ENCODE data around the gene ANKRD33B.
"Not testable (repeated sequence)": the region's sequence is repeated elsewhere in the genome, so short reads cannot be mapped to it uniquely, and the experiment has no call there.

The ANKRD33B gene

GRCh38 chr5:10542055-10542550 lies 21.8 kb upstream of the ANKRD33B start:
- Mint-ChIP-seq H3K4me1 (peaks cover 14% of the 10 kb centered on the region), H3K4me3 (no peak overlapping the region), H3K36me3 (no peaks in the 10 kb centered on the region), H3K9me3 (no peaks in the 10 kb centered on the region), H3K27ac (no peak overlapping the region), H3K27me3 (peaks cover 2% of the 10 kb centered on the region)
- ATAC-seq (ENCODE audit: low read depth) (no peak), DNase-seq (ENCODE audit: low spot score in 2 of 2) (no peak)

- Mint-ChIP-seq H3K36me3 (no peaks in the 10 kb centered on the region), H3K4me3 (no peak overlapping the region), H3K27me3 (peaks cover 2% of the 10 kb centered on the region)
Observed at GRCh38 chr5:10543585-10544040, 20.3 kb upstream of the ANKRD33B start.

GRCh38 chr5:10545084-10545483 lies 18.8 kb upstream of the ANKRD33B start:
- H3K27me3 Mint-ChIP-seq, result peaks cover 2% of the 10 kb centered on the region
- no peak overlapping the region for H3K27ac Mint-ChIP-seq
- DNase-seq (ENCODE audit: low spot score in 2 of 2), result no peak
- H3K4me3 Mint-ChIP-seq, result no peak overlapping the region
- peaks cover 7% of the 10 kb centered on the region for H3K4me1 Mint-ChIP-seq
- no peaks in the 10 kb centered on the region for H3K36me3 Mint-ChIP-seq
- no peaks in the 10 kb centered on the region for H3K9me3 Mint-ChIP-seq
- no peak for ATAC-seq (ENCODE audit: low read depth)

More at GRCh38 chr5:10543585-10544040, 20.3 kb upstream of the ANKRD33B start:
- H3K9me3 Mint-ChIP-seq, result no peaks in the 10 kb centered on the region
- H3K4me1 Mint-ChIP-seq, result peaks cover 7% of the 10 kb centered on the region
- no peak overlapping the region for H3K27ac Mint-ChIP-seq
- ATAC-seq (ENCODE audit: low read depth) (no peak), DNase-seq (ENCODE audit: low spot score in 2 of 2) (no peak)

GRCh38 chr5:10546186-10546585 lies 17.7 kb upstream of the ANKRD33B start:
- Mint-ChIP-seq H3K9me3 (no peaks in the 10 kb centered on the region), H3K27me3 (peaks cover 2% of the 10 kb centered on the region), H3K4me3 (no peak overlapping the region), H3K27ac (no peak overlapping the region), H3K36me3 (no peaks in the 10 kb centered on the region), H3K4me1 (peaks cover 7% of the 10 kb centered on the region)
- DNase-seq (ENCODE audit: low spot score in 2 of 2) (no peak), ATAC-seq (ENCODE audit: low read depth) (no peak)

- Mint-ChIP-seq H3K4me3 (no peak overlapping the region), H3K9me3 (no peaks in the 10 kb centered on the region), H3K27ac (no peak overlapping the region), H3K27me3 (peaks cover 2% of the 10 kb centered on the region), H3K4me1 (peaks cover 22% of the 10 kb centered on the region), H3K36me3 (no peaks in the 10 kb centered on the region)
- no peak for DNase-seq (ENCODE audit: low spot score in 2 of 2)
- no peak for ATAC-seq (ENCODE audit: low read depth)
Observed at GRCh38 chr5:10548418-10549122, 15.3 kb upstream of the ANKRD33B start.

GRCh38 chr5:10549123-10549514 lies 14.8 kb upstream of the ANKRD33B start:
- not testable (repeated sequence) for ATAC-seq (ENCODE audit: low read depth); H3K27ac Mint-ChIP-seq; H3K27me3 Mint-ChIP-seq; H3K4me3 Mint-ChIP-seq; DNase-seq (ENCODE audit: low spot score in 2 of 2); H3K36me3 Mint-ChIP-seq; H3K9me3 Mint-ChIP-seq
- H3K4me1 Mint-ChIP-seq, result peaks cover 26% of the 10 kb centered on the region

GRCh38 chr5:10550222-10550995 lies 13.5 kb upstream of the ANKRD33B start:
- DNase-seq (ENCODE audit: low spot score in 2 of 2) (no peak), ATAC-seq (ENCODE audit: low read depth) (no peak)
- H3K27ac Mint-ChIP-seq, result no peak overlapping the region
- H3K9me3 Mint-ChIP-seq, result no peaks in the 10 kb centered on the region
- no peaks in the 10 kb centered on the region for H3K36me3 Mint-ChIP-seq
- no peak overlapping the region for H3K4me3 Mint-ChIP-seq
- peaks cover 31% of the 10 kb centered on the region for H3K4me1 Mint-ChIP-seq
- peaks cover 2% of the 10 kb centered on the region for H3K27me3 Mint-ChIP-seq

GRCh38 chr5:10551782-10552138 lies 12.1 kb upstream of the ANKRD33B start:
- H3K27ac Mint-ChIP-seq, result no peak overlapping the region
- no peaks in the 10 kb centered on the region for H3K36me3 Mint-ChIP-seq
- ATAC-seq (ENCODE audit: low read depth), result no peak
- H3K27me3 Mint-ChIP-seq, result no peaks in the 10 kb centered on the region
- no peaks in the 10 kb centered on the region for H3K9me3 Mint-ChIP-seq
- H3K4me1 Mint-ChIP-seq, result peaks cover 37% of the 10 kb centered on the region
- H3K4me3 Mint-ChIP-seq, result no peak overlapping the region
- DNase-seq (ENCODE audit: low spot score in 2 of 2), result no peak

- DNase-seq (ENCODE audit: low spot score in 2 of 2) (no peak), ATAC-seq (ENCODE audit: low read depth) (peak; percentile 76)
- H3K9me3 Mint-ChIP-seq, result no peaks in the 10 kb centered on the region
- H3K27me3 Mint-ChIP-seq, result no peaks in the 10 kb centered on the region
- peaks cover 38% of the 10 kb centered on the region for H3K4me1 Mint-ChIP-seq
- H3K36me3 Mint-ChIP-seq, result no peaks in the 10 kb centered on the region
- no peak overlapping the region for H3K4me3 Mint-ChIP-seq
- H3K27ac Mint-ChIP-seq, result no peak overlapping the region
Observed at GRCh38 chr5:10552183-10553143, 11.4 kb upstream of the ANKRD33B start.

GRCh38 chr5:10553476-10553875 lies 10.4 kb upstream of the ANKRD33B start:
- no peak for ATAC-seq (ENCODE audit: low read depth)
- no peak overlapping the region for H3K4me3 Mint-ChIP-seq
- H3K4me1 Mint-ChIP-seq, result peaks cover 43% of the 10 kb centered on the region
- no peaks in the 10 kb centered on the region for H3K27me3 Mint-ChIP-seq
- H3K9me3 Mint-ChIP-seq, result no peaks in the 10 kb centered on the region
- no peaks in the 10 kb centered on the region for H3K36me3 Mint-ChIP-seq
- DNase-seq (ENCODE audit: low spot score in 2 of 2), result no peak
- H3K27ac Mint-ChIP-seq, result no peak overlapping the region

GRCh38 chr5:10555277-10555684 lies 8.6 kb upstream of the ANKRD33B start:
- DNase-seq (ENCODE audit: low spot score in 2 of 2) (no peak), ATAC-seq (ENCODE audit: low read depth) (no peak)
- Mint-ChIP-seq H3K9me3 (no peaks in the 10 kb centered on the region), H3K4me3 (no peak overlapping the region), H3K4me1 (peaks cover 43% of the 10 kb centered on the region), H3K36me3 (no peaks in the 10 kb centered on the region), H3K27ac (no peak overlapping the region), H3K27me3 (no peaks in the 10 kb centered on the region)

GRCh38 chr5:10556289-10556807 lies 7.5 kb upstream of the ANKRD33B start:
- DNase-seq (ENCODE audit: low spot score in 2 of 2) (no peak), ATAC-seq (ENCODE audit: low read depth) (no peak)
- H3K4me3 Mint-ChIP-seq, result no peak overlapping the region
- H3K4me1 Mint-ChIP-seq, result peaks cover 46% of the 10 kb centered on the region
- H3K9me3 Mint-ChIP-seq, result no peaks in the 10 kb centered on the region
- H3K27ac Mint-ChIP-seq, result no peak overlapping the region
- H3K36me3 Mint-ChIP-seq, result no peaks in the 10 kb centered on the region
- H3K27me3 Mint-ChIP-seq, result no peaks in the 10 kb centered on the region

- DNase-seq (ENCODE audit: low spot score in 2 of 2) (no peak), ATAC-seq (ENCODE audit: low read depth) (peak; percentile 40)
- Mint-ChIP-seq H3K27ac (peak overlapping the region; percentile 4), H3K36me3 (no peaks in the 10 kb centered on the region), H3K4me1 (peaks cover 47% of the 10 kb centered on the region), H3K4me3 (peak overlapping the region; percentile 35), H3K27me3 (no peaks in the 10 kb centered on the region), H3K9me3 (no peaks in the 10 kb centered on the region)
Observed at GRCh38 chr5:10556893-10557746, 6.8 kb upstream of the ANKRD33B start.

Measured in memory B cell (primary cell).